Neuronal stem cell (in vitro differentiated cells): ENCODE results near the gene PNPLA8.
"Not testable (repeated sequence)": the region's sequence is repeated elsewhere in the genome, so short reads cannot be mapped to it uniquely, and the experiment has no call there.

Source experiments
- DNase-seq: peaks from one replicate; pipeline ENCODE4 v3.0.0-alpha.2; 2013; ENCODE audit warnings: low spot score
- H2AFZ ChIP-seq: one replicate; pipeline ENCODE4 v1.6.1; 2013; ENCODE audit warnings: mild to moderate bottlenecking, low read length, inconsistent platforms
- H2AK5ac ChIP-seq: 2 replicates; pipeline ENCODE4 v1.6.1; 2013; ENCODE audit warnings: low read depth, mild to moderate bottlenecking, inconsistent platforms, low read length, moderate library complexity, mixed read lengths
- H2BK120ac ChIP-seq: 2 replicates; pipeline ENCODE4 v1.6.1; 2013; ENCODE audit warnings: low read depth, mild to moderate bottlenecking, inconsistent platforms, low read length, moderate library complexity, mixed read lengths
- H2BK12ac ChIP-seq: one replicate; pipeline ENCODE4 v1.6.1; 2013; ENCODE audit warnings: low read length, inconsistent platforms
- H2BK15ac ChIP-seq: 2 replicates; pipeline ENCODE4 v1.6.1; 2013; ENCODE audit warnings: mild to moderate bottlenecking, low read length, inconsistent platforms, mixed read lengths
- H2BK5ac ChIP-seq: one replicate; pipeline ENCODE4 v1.6.1; 2013; ENCODE audit warnings: inconsistent platforms, mild to moderate bottlenecking, low read length, moderate library complexity
- H3K14ac ChIP-seq: one replicate; pipeline ENCODE4 v1.6.1; 2013; ENCODE audit warnings: low read length, inconsistent platforms
- H3K18ac ChIP-seq: 2 replicates; pipeline ENCODE4 v1.6.1; 2013; ENCODE audit warnings: low read length, inconsistent platforms
- H3K23ac ChIP-seq: 2 replicates; pipeline ENCODE4 v1.6.1; 2013; ENCODE audit warnings: low read depth, mild to moderate bottlenecking, mixed read lengths, low read length, inconsistent platforms; ENCODE audit not compliant: poor library complexity
- H3K27ac ChIP-seq: replicated peaks from 3 replicates; pipeline ENCODE4 v1.5.1; 2013; ENCODE audit warnings: low read length, inconsistent platforms
- H3K27me3 ChIP-seq, 3 experiments: 2 replicates each; pipeline ENCODE4 v1.6.1; 2013; ENCODE audit warnings: low read length in 3 of 3, mild to moderate bottlenecking in 2 of 3, inconsistent platforms in 1 of 3, low read depth in 1 of 3, mixed read lengths in 1 of 3, moderate library complexity in 1 of 3; ENCODE audit not compliant: control insufficient read depth in 3 of 3, insufficient read depth in 3 of 3
- H3K36me3 ChIP-seq, 2 donors: replicated peaks in 1 of 2; 2 replicates each; pipeline ENCODE4 v1.6.1; 2013; ENCODE audit warnings: low read length in 2 of 2; ENCODE audit not compliant: control insufficient read depth in 2 of 2, insufficient read depth in 2 of 2
- H3K4ac ChIP-seq: 2 replicates; pipeline ENCODE4 v1.6.1; 2013; ENCODE audit warnings: inconsistent platforms, mild to moderate bottlenecking, low read length, moderate library complexity
- H3K4me1 ChIP-seq, 2 donors: 1 replicate in 1 of 2; 2 replicates in 1 of 2; pipeline ENCODE4 v1.6.1; 2013; ENCODE audit warnings: low read length in 2 of 2, low read depth in 1 of 2; ENCODE audit not compliant: control insufficient read depth in 2 of 2, insufficient read depth in 1 of 2
- H3K4me2 ChIP-seq: one replicate; pipeline ENCODE4 v1.6.1; 2013; ENCODE audit warnings: mild to moderate bottlenecking, low read length, inconsistent platforms; ENCODE audit not compliant: insufficient read depth, poor library complexity, severe bottlenecking
- H3K4me3 ChIP-seq, 2 donors: 2 replicates each; pipeline ENCODE4 v1.5.1; 2013; ENCODE audit warnings: low read length in 2 of 2, mild to moderate bottlenecking in 2 of 2, inconsistent platforms in 1 of 2, moderate library complexity in 1 of 2
- H3K79me1 ChIP-seq: one replicate; pipeline ENCODE4 v1.6.1; 2013; ENCODE audit warnings: low read depth, mild to moderate bottlenecking, inconsistent platforms, low read length, moderate library complexity
- H3K9ac ChIP-seq: one replicate; pipeline ENCODE4 v1.6.1; 2013; ENCODE audit warnings: mild to moderate bottlenecking, low read depth, low read length, inconsistent platforms; ENCODE audit not compliant: poor library complexity
- H3K9me3 ChIP-seq, 2 donors: replicated peaks in 1 of 2; 2 replicates each; pipeline versions ENCODE3 to v1.6.1; 2013; ENCODE audit warnings: low read length in 2 of 2, mild to moderate bottlenecking in 2 of 2, inconsistent platforms in 1 of 2, low read depth in 1 of 2, mixed read lengths in 1 of 2, moderate library complexity in 1 of 2; ENCODE audit not compliant: control insufficient read depth in 2 of 2, insufficient read depth in 1 of 2
- H4K8ac ChIP-seq: one replicate; pipeline ENCODE4 v1.6.1; 2013; ENCODE audit warnings: low read depth, mild to moderate bottlenecking, inconsistent platforms, low read length, moderate library complexity
- H4K91ac ChIP-seq: one replicate; pipeline ENCODE4 v1.6.1; 2013; ENCODE audit warnings: low read length, low read depth, mild to moderate bottlenecking, inconsistent platforms; ENCODE audit not compliant: poor library complexity
- WGBS, 2 donors: extraction: QIAGEN DNeasy Blood & Tissue Kit; methylation state at CpG; one replicate each; pipeline ENCODE4 v1.1.7; 2013; ENCODE audit warnings: missing lambda C conversion rate in 2 of 2, mixed read lengths in 1 of 2; ENCODE audit not compliant: insufficient read length in 2 of 2, insufficient replicate concordance in 1 of 2; ENCODE audit errors: extremely low coverage in 2 of 2; 5-methylcytosine and 5-hydroxymethylcytosine counted together

Gene PNPLA8

DNA sequence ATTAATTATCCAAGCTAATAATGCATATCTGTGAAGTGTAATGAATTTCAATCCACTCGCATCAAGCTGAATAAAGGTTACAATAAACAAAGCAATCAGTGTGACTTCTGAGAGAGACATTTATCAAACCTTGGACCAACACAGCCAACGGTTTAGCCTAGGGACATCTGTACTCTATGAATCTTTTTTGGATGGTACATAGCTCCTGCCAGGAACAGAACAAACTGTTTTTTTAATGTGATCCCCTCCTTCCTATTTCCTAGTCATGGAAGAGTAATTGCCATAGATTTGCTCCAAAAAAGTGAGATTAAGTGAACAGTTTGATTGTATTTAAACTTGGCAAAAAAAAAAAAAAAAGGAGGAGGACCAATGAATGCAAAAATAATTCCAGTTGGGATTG, 58.5 kb downstream of the PNPLA8 start:
- no CpG with 5 or more reads among the region's 2 CpGs for WGBS, 2 donors
- Histone ChIP-seq H4K8ac (no peak overlapping the region), H2BK120ac (no peak overlapping the region), H3K79me1 (no peaks in the 10 kb centered on the region), H2BK12ac (no peak overlapping the region), H3K4me1 (peaks cover 0 to 2% of the 10 kb centered on the region in 2 donors), H3K36me3 (peaks cover 0 to 8% of the 10 kb centered on the region in 2 donors), H3K18ac (no peak overlapping the region), H3K27ac (no peak overlapping the region), H2AK5ac (no peak overlapping the region), H3K23ac (no peak overlapping the region), H3K4me3 (no peak overlapping the region), H3K27me3 (no peaks in the 10 kb centered on the region), H2BK5ac (no peak overlapping the region), H3K9ac (no peak overlapping the region), H3K4ac (no peak overlapping the region), H2AFZ (no peak overlapping the region), H3K9me3 (no peaks in the 10 kb centered on the region), H3K14ac (no peak overlapping the region), H4K91ac (no peak overlapping the region), H3K4me2 (no peak overlapping the region), H2BK15ac (no peak overlapping the region)
- no peak for DNase-seq

DNA sequence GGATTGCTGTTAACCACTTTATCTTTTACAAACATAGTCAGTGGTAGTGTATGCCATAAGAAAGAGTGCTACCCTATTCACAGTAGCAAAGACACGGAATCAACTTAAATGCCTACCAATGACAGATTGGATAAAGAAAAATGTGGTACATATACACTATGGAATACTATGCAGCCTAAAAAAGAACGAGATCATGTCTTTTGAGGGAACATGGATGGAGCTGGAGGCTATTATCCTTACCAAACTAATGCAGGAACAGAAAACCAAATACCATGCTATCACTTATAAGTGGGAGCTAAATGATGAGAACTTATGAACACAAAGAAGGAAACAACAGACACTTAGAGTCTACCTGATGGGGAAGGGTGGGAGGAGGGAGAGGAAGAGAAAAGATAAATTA, 59.6 kb downstream of the PNPLA8 start:
- not testable (repeated sequence) for H3K27ac ChIP-seq, H2AFZ ChIP-seq, H3K79me1 ChIP-seq, H3K36me3 ChIP-seq, H2BK5ac ChIP-seq, H2BK120ac ChIP-seq, H2BK15ac ChIP-seq, H4K8ac ChIP-seq, H3K9ac ChIP-seq, H3K23ac ChIP-seq, H4K91ac ChIP-seq, H3K4ac ChIP-seq, H2AK5ac ChIP-seq, H3K27me3 ChIP-seq, H2BK12ac ChIP-seq, H3K4me1 ChIP-seq, H3K4me3 ChIP-seq, H3K14ac ChIP-seq, H3K9me3 ChIP-seq, DNase-seq, H3K18ac ChIP-seq, H3K4me2 ChIP-seq
- WGBS, 2 donors: no CpG with 5 or more reads among the region's 2 CpGs

DNA sequence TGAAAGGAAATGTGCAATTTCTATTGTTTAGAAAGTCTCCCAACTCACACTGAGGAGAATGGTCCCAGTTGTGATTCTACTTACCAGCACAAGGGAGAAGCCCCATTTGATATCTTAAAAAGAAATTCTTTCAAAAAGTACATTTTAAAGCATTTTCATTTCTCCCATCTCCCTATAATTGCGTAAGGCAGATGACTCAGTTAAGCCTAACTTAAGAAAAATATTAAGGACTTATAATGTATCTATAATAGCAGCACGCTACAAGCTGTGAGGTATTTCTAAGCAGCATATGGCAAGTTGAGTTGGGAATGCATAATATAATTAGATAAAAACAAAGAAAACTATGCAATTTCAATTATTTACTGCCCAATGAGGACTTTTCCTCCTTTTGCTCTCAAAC, 61.2 kb downstream of the PNPLA8 start:
- DNase-seq: no peak
- H2BK12ac ChIP-seq: no peak overlapping the region

DNA sequence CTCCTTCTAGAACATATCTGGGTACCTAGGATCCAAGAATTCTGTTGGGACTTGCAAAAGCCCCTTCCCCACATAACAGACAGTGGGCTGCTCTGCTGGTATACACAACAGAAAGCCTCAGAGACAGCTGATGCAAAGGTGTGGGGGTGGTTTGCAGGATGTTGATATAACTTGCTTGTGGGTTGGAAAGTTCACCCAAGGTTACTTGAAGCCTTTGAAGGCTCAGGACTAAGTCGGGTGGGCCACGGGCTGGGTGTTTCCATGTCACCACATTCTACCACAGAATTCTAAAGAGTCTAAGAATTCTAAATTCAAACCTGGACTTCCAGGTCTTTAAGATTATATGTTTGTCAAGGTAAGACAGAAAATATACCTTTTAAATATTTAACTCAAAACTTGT, 62.3 kb downstream of the PNPLA8 start:
- H3K9ac ChIP-seq: no peak overlapping the region
- H2BK120ac ChIP-seq: no peak overlapping the region
- H3K23ac ChIP-seq: no peak overlapping the region
- no peak overlapping the region for H3K4me3 ChIP-seq
- no peak overlapping the region for H3K4ac ChIP-seq
- H3K9me3 ChIP-seq: no peaks in the 10 kb centered on the region
- DNase-seq: no peak
- no peak overlapping the region for H2AFZ ChIP-seq
- H3K36me3 ChIP-seq: no peaks in the 10 kb centered on the region
- no peak overlapping the region for H3K4me2 ChIP-seq
- H3K27ac ChIP-seq: no peak overlapping the region
- H2BK12ac ChIP-seq: no peak overlapping the region
- no peaks in the 10 kb centered on the region for H3K27me3 ChIP-seq
- H2AK5ac ChIP-seq: no peak overlapping the region
- no peak overlapping the region for H2BK15ac ChIP-seq
- WGBS, 2 donors: no CpG with 5 or more reads among the region's 2 CpGs
- no peaks in the 10 kb centered on the region for H3K79me1 ChIP-seq
- H3K4me1 ChIP-seq: peaks cover 2 to 3% of the 10 kb centered on the region in 2 donors
- no peak overlapping the region for H3K14ac ChIP-seq
- H2BK5ac ChIP-seq: no peak overlapping the region
- H3K18ac ChIP-seq: no peak overlapping the region
- no peak overlapping the region for H4K8ac ChIP-seq
- H4K91ac ChIP-seq: no peak overlapping the region

More for the DNA sequence above, 61.2 kb downstream of the PNPLA8 start:
- no peak overlapping the region for H2AFZ ChIP-seq
- no peaks in the 10 kb centered on the region for H3K36me3 ChIP-seq
- no peak overlapping the region for H3K4me3 ChIP-seq
- H2BK5ac ChIP-seq: no peak overlapping the region
- peaks cover 2 to 3% of the 10 kb centered on the region in 2 donors for H3K4me1 ChIP-seq
- H3K4ac ChIP-seq: no peak overlapping the region
- no peak overlapping the region for H3K4me2 ChIP-seq
- no peak overlapping the region for H3K14ac ChIP-seq
- no peaks in the 10 kb centered on the region for H3K27me3 ChIP-seq
- no CpG with 5 or more reads among the region's 2 CpGs for WGBS, 2 donors
- H4K8ac ChIP-seq: no peak overlapping the region
- H3K9ac ChIP-seq: no peak overlapping the region
- no peak overlapping the region for H3K18ac ChIP-seq
- no peaks in the 10 kb centered on the region for H3K9me3 ChIP-seq
- no peak overlapping the region for H3K23ac ChIP-seq
- no peak overlapping the region for H2BK15ac ChIP-seq
- no peak overlapping the region for H4K91ac ChIP-seq
- no peak overlapping the region for H3K27ac ChIP-seq
- H3K79me1 ChIP-seq: no peaks in the 10 kb centered on the region
- H2BK120ac ChIP-seq: no peak overlapping the region
- H2AK5ac ChIP-seq: no peak overlapping the region
